GM12878 (cell line): Measurements from ENCODE around the gene MAOA. TPM values are rescaled to one million over a fixed set of nuclear protein-coding genes. Genes with fewer than 3 reads are reported as not detected.
"Not testable (repeated sequence)": the region's sequence is repeated elsewhere in the genome, so short reads cannot be mapped to it uniquely, and the experiment has no call there.

Experiments
- ATAC-seq: fragments of 200-7000 bp; cut with Tn5 transposase; 3 replicates; pipeline ENCODE4 v1.9.1; 2020; ENCODE audit warnings: mild to moderate bottlenecking, moderate library complexity
- BruUV-seq: library from RNA; stranded (reverse); fragments of 400-500 nt; replicated peaks from 2 replicates; lab custom pipeline; 2021; lab: Mats Ljungman, UMichigan
- CTCF ChIA-PET: fragments of 300-600 bp; sonication (Branson Sonifier 250); formaldehyde crosslinking; extraction: SDS; loops from one replicate; lab custom pipeline; 2021; ENCODE audit warnings: inconsistent platforms; lab: Yijun Ruan, JAX
- POLR2A ChIA-PET: fragments of 350-600 bp; formaldehyde crosslinking; extraction: SDS; loops from one replicate; lab custom pipeline; 2021; ENCODE audit warnings: inconsistent platforms; lab: Charles Lee
- RAD21 ChIA-PET: fragments of 300-600 bp; sonication (Branson Sonifier 250); formaldehyde crosslinking; loops from one replicate; lab custom pipeline; 2023; ENCODE audit warnings: antibody characterized with exemption; ENCODE audit not compliant: unreplicated experiment; lab: Charles Lee
- SMC1A ChIA-PET: fragments of 300-600 bp; sonication (Branson Sonifier 250); formaldehyde crosslinking; loops from one replicate; lab custom pipeline; 2023; ENCODE audit not compliant: unreplicated experiment, uncharacterized antibody; lab: Charles Lee
- DNase-seq: peaks from one replicate; pipeline ENCODE4 v3.0.0-alpha.2; 2011; ENCODE audit warnings: low read depth, low spot score
- FAIRE-seq: peaks from 3 replicates; lab custom pipeline; 2011; peaks lifted over from hg19 to GRCh38; lab: Jason Lieb, UNC
- H2AFZ ChIP-seq: 2 replicates; pipeline ENCODE4 v1.6.0; 2011; ENCODE audit warnings: low read depth, low read length, control low read depth; ENCODE audit not compliant: control insufficient read depth
- H3K27ac ChIP-seq: 2 replicates; pipeline ENCODE4 v1.5.1; 2011; ENCODE audit warnings: control low read depth; ENCODE audit not compliant: control insufficient read depth, insufficient read depth
- H3K27me3 ChIP-seq, 2 experiments: replicated peaks in 1 of 2; 2 replicates each; pipeline versions ENCODE4 v1.6.0 to v1.6.1; 2011; ENCODE audit warnings: low read length in 1 of 2; ENCODE audit not compliant: control insufficient read depth in 2 of 2, insufficient read depth in 2 of 2
- H3K36me3 ChIP-seq, 2 experiments: 2 replicates each; pipeline ENCODE4 v1.5.1; 2011; ENCODE audit warnings: low read length in 1 of 2; ENCODE audit not compliant: control insufficient read depth in 2 of 2, insufficient read depth in 2 of 2
- H3K4me1 ChIP-seq: 2 replicates; pipeline ENCODE4 v1.6.1; 2011; ENCODE audit warnings: mild to moderate bottlenecking, low read length, moderate library complexity, mixed read lengths; ENCODE audit not compliant: control insufficient read depth, insufficient read depth
- H3K4me2 ChIP-seq: 2 replicates; pipeline ENCODE4 v1.6.0; 2011; ENCODE audit warnings: control low read depth; ENCODE audit not compliant: control insufficient read depth, insufficient read depth
- H3K4me3 ChIP-seq: fragments of 200-600 bp; sonication (generic); 2 replicates; pipeline ENCODE4 v1.5.1; 2016
- H3K79me2 ChIP-seq: 2 replicates; pipeline ENCODE4 v1.6.0; 2011; ENCODE audit warnings: low read length; ENCODE audit not compliant: control insufficient read depth, insufficient read depth
- H3K9ac ChIP-seq: 2 replicates; pipeline ENCODE4 v1.8.0; 2011; ENCODE audit warnings: low read length, control low read depth, mixed read lengths; ENCODE audit not compliant: control insufficient read depth, insufficient read depth
- H3K9me3 ChIP-seq: replicated peaks from 3 replicates; pipeline ENCODE4 v1.5.1; 2011; ENCODE audit warnings: mild to moderate bottlenecking, low read length; ENCODE audit not compliant: control insufficient read depth, insufficient read depth
- H4K20me1 ChIP-seq: 2 replicates; pipeline ENCODE4 v1.6.0; 2011; ENCODE audit not compliant: control insufficient read depth, insufficient read depth
- BMI1 ChIP-seq: fragments of 450-650 bp; IDR thresholded peaks from 2 replicates; pipeline ENCODE4 v1.6.1; 2016; ENCODE audit warnings: mild to moderate bottlenecking, moderate library complexity, borderline replicate concordance
- EGR1 ChIP-seq, 2 experiments: IDR thresholded peaks; 1 replicate in 1 of 2; 2 replicates in 1 of 2; pipeline ENCODE4 v1.6.1; 2011 to 2012; ENCODE audit warnings: low read depth in 2 of 2, low read length in 2 of 2, borderline replicate concordance in 1 of 2, mild to moderate bottlenecking in 1 of 2, moderate library complexity in 1 of 2
- WGBS: methylation state at CpG from one replicate; pipeline ENCODE4 v1.1.6; 2016; ENCODE audit warnings: low lambda C conversion rate; ENCODE audit not compliant: insufficient replicate concordance, insufficient coverage; ENCODE audit errors: missing lambda C conversion rate; 5-methylcytosine and 5-hydroxymethylcytosine counted together
- in situ Hi-C: fragments of 300-500 bp; cut with MboI; formaldehyde crosslinking; loops from 9 replicates; pipeline ENCODE4 v1.14.3; 2018; ENCODE audit warnings: mixed read lengths
- intact Hi-C: fragments of 100-400 bp; cut with micrococcal nuclease; formaldehyde crosslinking; loops from one replicate; pipeline ENCODE4 v1.14.2; 2022; ENCODE audit not compliant: unreplicated experiment
- polyA plus RNA-seq, 11 experiments: library from polyadenylated mRNA; depleted of rRNA in 4 of 11; unstranded in 6 of 11; stranded (reverse) in 5 of 11; fragments of >200 nt; fragmentation: Nextera tagmentation in 4 of 11; fragmentation: Illumina TruSeq in 1 of 11; extraction: Ambion mirVana in 4 of 11; extraction: Trizol in 1 of 11; gene quantifications; 1 replicate in 1 of 11; 2 replicates in 10 of 11; pipeline versions ENCODE4 v1.2.1 to v1.2.3, GENCODE V29; 2011 to 2016; ENCODE audit warnings: inconsistent platforms in 2 of 11, missing spikeins in 2 of 11, low read depth in 1 of 11
- total RNA-seq, 4 experiments: library from RNA; depleted of rRNA in 3 of 4; stranded (reverse); fragments of >200 nt in 3 of 4; fragmentation: Illumina TruSeq in 1 of 4; extraction: Trizol in 1 of 4; gene quantifications; 2 replicates each; pipeline versions ENCODE4 v1.2.1 to v1.2.3, GENCODE V29; 2013 to 2021

MAOA gene
- total and polyA plus RNA-seq, 10 of the 15 experiments (the other 5 are each of a cell fraction or from before 2014, with no cell fraction given) = 0.02 to 0.51 (median 0.08) TPM; not detected in 7

DNA sequence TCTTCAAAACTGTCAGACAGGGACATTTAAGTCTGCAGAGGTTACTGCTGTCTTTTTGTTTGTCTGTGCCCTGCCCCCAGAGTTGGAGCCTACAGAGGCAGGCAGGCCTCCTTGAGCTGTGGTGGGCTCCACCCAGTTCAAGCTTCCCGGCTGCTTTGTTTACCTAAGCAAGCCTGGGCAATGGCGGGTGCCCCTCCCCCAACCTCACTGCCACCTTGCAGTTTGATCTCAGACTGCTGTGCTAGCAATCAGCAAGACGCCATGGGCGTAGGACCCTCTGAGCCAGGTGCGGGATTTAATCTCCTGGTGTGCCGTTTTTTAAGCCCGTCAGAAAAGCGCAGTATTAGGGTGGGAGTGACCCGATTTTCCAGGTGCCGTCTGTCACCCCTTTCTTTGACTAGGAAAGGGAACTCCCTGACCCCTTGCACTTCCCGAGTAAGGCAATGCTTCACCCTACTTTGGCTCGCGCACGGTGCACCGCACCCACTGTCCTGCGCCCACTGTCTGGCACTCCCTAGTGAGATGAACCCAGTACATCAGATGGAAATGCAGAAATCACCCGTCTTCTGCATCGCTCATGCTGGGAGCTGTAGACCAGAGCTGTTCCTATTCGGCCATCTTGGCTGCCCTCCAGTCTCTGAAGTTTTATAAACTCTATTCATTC, 20.0 kb downstream of the MAOA start:
- H3K4me3 ChIP-seq, in situ Hi-C loops, H3K27ac ChIP-seq, H3K9me3 ChIP-seq, H3K79me2 ChIP-seq, H3K4me2 ChIP-seq, H3K36me3 ChIP-seq, H4K20me1 ChIP-seq, POLR2A ChIA-PET, BruUV-seq, H2AFZ ChIP-seq, DNase-seq, FAIRE-seq, CTCF ChIA-PET, H3K27me3 ChIP-seq, SMC1A ChIA-PET, intact Hi-C loops, RAD21 ChIA-PET, ATAC-seq, H3K4me1 ChIP-seq, H3K9ac ChIP-seq: not testable (repeated sequence)
- 58% methylated on average over 18 of the region's 19 CpGs for WGBS

DNA sequence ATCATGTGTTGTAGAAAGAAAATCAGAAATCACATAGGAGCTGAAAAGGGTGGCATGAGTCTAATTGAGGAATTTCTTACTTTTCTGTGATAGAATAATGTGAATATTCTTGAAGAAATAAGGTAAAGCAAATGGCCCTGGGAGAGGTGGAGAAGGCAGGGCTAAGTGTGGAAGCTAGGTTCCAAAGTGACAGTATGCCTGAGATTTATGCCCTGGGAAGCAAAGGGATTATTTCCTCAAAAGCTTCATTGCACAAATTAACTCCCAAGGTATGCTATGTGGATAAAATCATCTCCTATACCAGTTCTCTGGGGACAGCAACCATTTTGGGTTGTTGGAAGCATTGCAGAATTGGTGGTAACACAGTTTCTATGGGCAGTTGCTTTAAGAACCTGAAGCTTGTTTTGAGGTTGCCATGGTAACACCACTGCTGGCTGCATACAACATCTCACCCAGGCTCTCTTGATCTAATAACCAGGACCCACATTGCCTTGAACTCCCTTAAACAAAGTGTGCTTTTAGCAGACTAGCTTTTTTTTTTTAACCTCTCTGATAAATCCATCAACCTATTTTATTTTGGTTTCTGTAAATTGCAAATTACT, 21.0 kb downstream of the MAOA start:
- FAIRE-seq (no peak), ATAC-seq (no peak), DNase-seq (no peak)
- RAD21 ChIA-PET = no interaction called here
- Histone ChIP-seq H2AFZ (no peak overlapping the region), H3K79me2 (no peaks in the 10 kb centered on the region), H3K27me3 (no peaks in the 10 kb centered on the region), H3K9me3 (no peaks in the 10 kb centered on the region), H3K4me2 (no peak overlapping the region), H3K27ac (no peak overlapping the region), H3K4me3 (no peak overlapping the region), H3K36me3 (no peaks in the 10 kb centered on the region), H4K20me1 (no peaks in the 10 kb centered on the region), H3K9ac (no peak overlapping the region), H3K4me1 (no peaks in the 10 kb centered on the region)
- BruUV-seq = no TSS peak
- in situ Hi-C loops = no loop called here
- CTCF ChIA-PET = no interaction called here
- POLR2A ChIA-PET = no interaction called here
- intact Hi-C loops = loop anchor here (1.0 kb wide), 1 partner anchor 12 kb away; no protein-coding TSS in a partner anchor
- TF ChIP-seq EGR1 (IDR thresholded peaks at IDR 0.05; ENCODE audit: borderline replicate concordance in 1 of 2, low read depth in 2 of 2, low read length in 2 of 2) (no peak), BMI1 (0 out of 2 replicates have a peak, but pooled peaks have one; percentile 51)
- SMC1A ChIA-PET = no interaction called here
